Dedifferentiated amniotic fluid mesenchymal stem cell (primary cell): ENCODE data around the gene FCHSD2.

ENCODE experiments used
- DNase-seq: peaks from one replicate; pipeline ENCODE4 v3.0.0-alpha.2; 2016; ENCODE audit errors: extremely low spot score

FCHSD2 gene

GRCh38 chr11:72970557-72971118, 171.5 kb downstream of the FCHSD2 start:
- no peak for DNase-seq

- peak; percentile 77 for DNase-seq
These were observed 172.2 kb downstream of the FCHSD2 start for GRCh38 chr11:72969894-72970335.

DNA sequence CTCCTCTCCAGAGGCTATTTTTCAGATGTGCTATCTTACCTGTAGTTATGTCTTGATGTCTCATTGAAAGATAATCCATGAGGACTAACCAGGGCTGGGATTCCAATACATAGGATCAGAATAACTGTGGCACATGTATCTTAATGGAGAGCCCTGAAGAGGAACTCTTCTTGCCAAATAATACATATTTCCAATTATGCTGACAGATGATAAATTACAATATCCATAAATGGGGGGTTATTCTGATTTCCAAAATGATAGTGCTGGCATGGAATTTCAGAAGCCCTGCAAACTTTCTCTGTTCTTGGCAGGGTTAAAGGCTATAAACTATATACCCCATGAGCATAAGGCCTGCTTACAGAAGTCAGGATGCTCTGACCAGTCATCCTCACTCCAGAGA, 173.7 kb downstream of the FCHSD2 start:
- DNase-seq: no peak

- no peak for DNase-seq
These were observed 176.4 kb downstream of the FCHSD2 start for GRCh38 chr11:72965672-72966071.

- no peak for DNase-seq
These were observed 179.4 kb downstream of the FCHSD2 start for GRCh38 chr11:72962717-72963116.

DNA sequence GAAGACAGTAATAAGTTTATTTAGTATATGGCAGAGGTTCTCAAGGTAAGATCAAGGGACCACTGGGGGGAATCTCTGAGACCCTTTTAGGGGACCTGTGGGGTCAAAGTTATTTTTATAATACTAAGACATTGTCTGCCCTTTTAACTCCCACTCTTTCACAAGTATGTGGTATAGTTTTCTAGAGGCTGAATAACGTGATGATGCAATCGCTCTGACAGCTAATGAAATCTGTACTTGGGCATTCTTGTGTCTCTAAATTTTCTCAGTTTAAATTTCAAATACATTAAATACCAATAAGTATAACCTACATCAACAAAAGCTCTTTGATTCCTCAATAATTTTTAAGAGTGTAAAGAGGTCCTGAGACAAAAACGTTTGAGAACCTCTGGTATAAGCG, 180.0 kb downstream of the FCHSD2 start:
- peak; percentile 24 for DNase-seq

DNA sequence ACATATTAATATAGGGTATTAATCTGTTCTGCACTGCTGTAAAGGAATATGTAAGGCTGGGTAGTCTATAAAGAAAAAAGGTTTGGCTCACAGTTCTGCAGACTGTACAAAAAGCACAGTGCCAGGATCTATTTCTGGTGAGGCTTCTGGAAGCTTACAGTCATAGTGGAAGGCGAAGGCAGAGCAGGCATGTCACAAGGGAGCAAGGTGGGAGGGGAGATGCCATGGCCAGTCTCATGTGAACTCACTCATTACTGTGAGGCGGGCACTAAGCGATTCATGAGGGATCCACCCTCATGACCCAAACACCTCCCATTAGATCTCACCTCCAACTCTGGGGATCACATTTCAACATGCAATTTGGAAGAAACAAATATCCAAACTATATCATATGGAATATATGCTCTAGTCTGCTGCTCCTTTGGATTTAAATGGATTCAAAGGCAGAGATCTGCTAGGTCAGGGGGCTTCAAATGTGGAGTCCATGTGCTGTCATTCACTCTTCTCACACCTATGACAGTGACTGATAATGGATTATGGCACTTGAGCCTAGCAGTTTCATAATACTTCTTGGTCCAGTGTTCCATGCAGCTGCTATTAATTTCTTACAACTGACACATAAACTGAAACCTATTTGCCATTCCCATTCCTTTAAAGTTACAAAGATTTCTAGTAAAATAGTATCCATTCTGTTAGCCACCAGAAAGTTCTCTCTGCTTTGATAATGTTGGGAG, 182.0 kb downstream of the FCHSD2 start:
- DNase-seq: no peak

DNA sequence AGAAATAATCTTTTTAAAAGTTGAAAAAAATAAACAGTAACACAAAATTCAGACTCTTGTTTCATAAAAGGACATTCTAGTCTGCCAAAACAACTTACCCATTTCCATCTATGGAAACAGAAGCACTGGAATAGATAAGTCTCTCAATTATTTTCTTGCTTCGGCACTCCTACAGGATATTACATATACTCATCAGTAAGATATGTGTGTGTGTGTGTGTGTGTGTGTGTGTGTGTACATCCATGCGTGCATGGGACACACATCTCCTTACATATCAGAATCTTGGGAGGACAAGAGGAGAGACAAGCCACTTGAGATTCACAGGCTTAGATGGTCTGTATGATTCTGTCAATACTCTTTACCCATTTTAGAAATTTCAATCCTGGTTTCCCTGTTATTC, 183.3 kb downstream of the FCHSD2 start:
- no peak for DNase-seq

GRCh38 chr11:72955466-72955865, 186.7 kb downstream of the FCHSD2 start:
- DNase-seq: no peak

DNA sequence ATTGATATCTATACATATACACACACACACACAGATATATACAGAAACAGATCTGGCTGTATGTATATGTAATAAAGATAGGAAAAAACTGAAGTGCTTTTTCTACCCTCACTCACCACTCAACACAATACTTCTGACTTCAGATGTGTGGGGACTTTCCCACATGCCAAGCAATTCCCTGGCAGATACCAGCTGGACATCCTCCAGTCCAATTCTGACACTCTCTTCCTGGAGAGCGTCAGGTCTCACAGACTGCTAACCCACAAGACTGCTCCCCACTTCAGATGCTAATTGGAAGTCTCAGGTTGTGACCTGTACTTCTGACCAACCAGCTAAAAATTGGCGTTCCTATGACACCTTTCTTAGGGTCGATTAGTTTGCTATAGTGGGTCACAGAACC, 187.3 kb downstream of the FCHSD2 start:
- no peak for DNase-seq

GRCh38 chr11:72953637-72954036, 188.5 kb downstream of the FCHSD2 start:
- no peak for DNase-seq

GRCh38 chr11:72951888-72952287, 190.2 kb downstream of the FCHSD2 start:
- no peak for DNase-seq

- DNase-seq: no peak
These were observed 190.9 kb downstream of the FCHSD2 start for GRCh38 chr11:72951193-72951592.

GRCh38 chr11:72950685-72951084, 191.4 kb downstream of the FCHSD2 start:
- DNase-seq: no peak

DNA sequence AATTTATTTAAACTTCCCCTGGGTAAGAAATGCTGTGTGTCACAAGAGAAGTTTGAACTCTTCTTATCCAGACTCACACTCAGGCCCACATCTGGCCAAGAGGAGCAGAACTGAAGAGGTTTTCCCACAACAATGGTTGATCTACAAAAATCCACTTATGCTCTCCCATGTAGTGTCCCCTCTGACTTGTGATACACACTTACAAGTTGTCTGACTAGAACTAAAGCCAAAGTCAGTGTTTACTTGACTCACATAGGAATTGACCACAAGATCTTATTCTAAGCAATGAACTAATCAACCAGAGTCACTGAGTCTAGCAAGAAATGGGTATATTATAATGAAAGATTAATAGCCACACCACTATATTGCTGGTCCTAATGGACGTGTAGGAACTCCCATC, 194.9 kb downstream of the FCHSD2 start:
- no peak for DNase-seq

- DNase-seq: no peak
These were observed 198.5 kb downstream of the FCHSD2 start for GRCh38 chr11:72943664-72944063.

GRCh38 chr11:72940417-72940816, 201.7 kb downstream of the FCHSD2 start:
- no peak for DNase-seq

DNA sequence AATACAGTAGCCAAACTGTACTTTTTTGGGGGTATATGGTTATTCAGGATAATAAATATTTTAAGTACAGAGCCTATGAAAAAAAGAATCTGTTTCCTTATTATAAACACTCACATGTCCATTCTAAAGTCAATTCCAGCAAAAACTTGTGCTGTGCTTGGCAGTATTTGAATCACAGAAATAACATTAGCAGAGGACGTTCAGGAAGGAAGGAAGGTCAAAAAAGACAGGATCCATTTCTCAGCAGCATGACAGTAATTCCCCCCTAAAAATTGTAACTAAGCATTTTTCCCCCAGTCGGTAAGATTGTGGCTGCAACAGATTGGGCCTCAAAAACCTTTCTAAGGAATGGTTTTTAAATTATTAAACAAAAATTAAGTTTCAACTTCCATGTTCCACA, 203.1 kb downstream of the FCHSD2 start:
- DNase-seq: no peak

DNA sequence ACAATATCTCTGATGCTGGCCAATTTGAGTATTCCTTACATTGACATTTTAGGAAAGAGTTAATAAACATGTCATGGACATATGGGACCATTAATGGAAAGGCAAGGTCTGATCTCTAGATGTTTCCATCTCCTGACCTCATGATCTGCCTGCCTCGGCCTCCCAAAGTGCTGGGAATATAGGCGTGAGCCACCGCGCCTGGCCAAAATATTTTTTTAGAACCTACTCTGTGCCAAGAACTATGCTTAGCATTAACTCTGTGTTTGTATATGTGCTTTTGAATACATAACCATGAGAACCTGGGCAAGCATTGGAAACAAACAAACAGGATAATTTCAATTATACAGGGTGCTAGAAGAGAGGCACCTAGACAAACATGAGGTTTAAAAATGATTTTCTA, 204.7 kb downstream of the FCHSD2 start:
- no peak for DNase-seq

GRCh38 chr11:72935700-72936099, 206.4 kb downstream of the FCHSD2 start:
- DNase-seq: no peak

DNA sequence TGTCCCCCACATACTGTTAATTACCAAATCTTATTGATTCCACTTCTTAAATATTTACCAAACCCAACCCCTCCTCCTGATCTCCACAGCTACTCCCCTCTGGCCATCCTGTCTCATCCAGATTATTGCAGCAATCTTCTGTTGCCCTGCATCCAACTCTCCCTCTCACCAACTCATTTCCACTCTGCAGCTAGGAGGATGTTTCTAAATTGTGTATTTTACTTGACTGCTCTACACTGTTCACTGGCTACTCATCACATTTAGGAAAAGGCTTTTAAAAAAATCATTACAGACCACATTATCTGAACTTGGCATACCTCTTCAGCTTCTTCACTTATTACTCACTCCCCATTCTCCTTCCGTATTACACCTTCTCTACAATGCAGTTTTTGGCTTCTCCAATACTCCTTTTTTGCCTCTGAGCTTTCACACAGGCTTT, 210.0 kb downstream of the FCHSD2 start:
- no peak for DNase-seq

GRCh38 chr11:72930008-72930407, 212.1 kb downstream of the FCHSD2 start:
- DNase-seq: peak; percentile 65

- DNase-seq: no peak
These were observed 212.9 kb downstream of the FCHSD2 start for GRCh38 chr11:72929256-72929655.

DNA sequence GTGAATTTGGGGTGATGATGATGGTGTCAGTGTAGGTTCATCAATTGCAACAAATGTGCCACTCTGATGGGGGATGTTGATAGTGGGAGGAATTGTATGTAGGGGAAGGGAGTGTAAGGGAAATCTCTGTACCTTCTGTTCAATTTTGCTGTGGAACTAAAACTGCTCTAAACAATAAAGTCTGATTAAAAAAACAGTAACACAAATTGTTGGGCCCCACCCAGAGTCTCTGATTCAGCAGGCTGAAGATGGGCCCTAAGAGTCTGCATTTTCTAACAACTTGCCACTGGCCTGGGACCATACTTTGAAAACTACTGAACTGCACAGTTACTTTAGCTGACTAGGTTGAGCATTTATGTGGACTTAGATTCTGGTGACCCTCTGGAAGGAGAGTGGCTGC, 214.7 kb downstream of the FCHSD2 start:
- DNase-seq: no peak
